HG03571 (cell line): ENCODE results near the gene DNAI1.
"Not testable (repeated sequence)": the region's sequence is repeated elsewhere in the genome, so short reads cannot be mapped to it uniquely, and the experiment has no call there.

Experiments used
- ATAC-seq: cut with Tn5 transposase; IDR thresholded peaks from one replicate; pipeline ENCODE4 v1.9.1; 2021; ENCODE audit not compliant: unreplicated experiment

The DNAI1 gene

GRCh38 chr9:34532041-34532440, 73.4 kb downstream of the DNAI1 start:
- not testable (repeated sequence) for ATAC-seq

GRCh38 chr9:34536685-34537084, 78.1 kb downstream of the DNAI1 start:
- ATAC-seq = no peak

DNA sequence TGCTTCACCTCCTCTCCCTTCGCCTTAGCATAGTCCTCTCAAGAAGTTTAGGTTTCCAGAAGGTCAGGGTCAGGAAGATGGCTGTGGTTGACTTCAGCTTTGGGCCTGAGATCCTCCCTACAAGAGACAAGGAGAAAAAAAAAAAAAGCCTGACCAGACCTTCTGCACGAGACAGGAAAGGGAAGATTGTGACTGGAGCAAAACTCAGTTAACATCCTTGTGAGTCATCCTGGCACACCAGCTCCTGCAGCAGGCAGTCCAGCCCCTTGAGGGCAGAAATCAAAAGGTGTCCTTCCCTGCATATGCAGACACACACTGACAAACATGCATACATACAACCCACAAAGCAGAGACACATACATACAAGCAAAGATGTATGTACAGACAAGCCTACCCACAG, 82.2 kb downstream of the DNAI1 start:
- ATAC-seq = no peak

- ATAC-seq = no peak
Observed at GRCh38 chr9:34541540-34541939, 82.9 kb downstream of the DNAI1 start.

DNA sequence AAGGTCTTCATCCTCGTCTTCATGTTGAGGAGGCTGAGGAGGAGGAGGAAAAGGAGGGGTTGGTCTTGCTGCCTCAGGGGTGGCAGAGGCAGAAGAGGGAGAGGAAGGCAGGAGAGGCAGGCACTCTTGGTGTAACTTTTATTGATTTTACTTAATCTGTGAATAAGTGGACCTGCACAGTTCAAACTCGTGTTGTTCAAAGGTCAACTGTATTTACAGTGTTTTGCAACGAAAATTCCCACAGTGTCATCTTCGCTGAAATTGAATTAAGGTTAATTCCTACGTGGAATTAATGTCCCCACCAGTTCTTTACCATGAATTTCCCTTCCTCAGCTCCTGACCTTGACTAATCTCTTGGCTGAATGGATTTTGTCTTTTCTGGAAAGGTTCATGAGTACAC, 85.4 kb downstream of the DNAI1 start:
- ATAC-seq = no peak

DNA sequence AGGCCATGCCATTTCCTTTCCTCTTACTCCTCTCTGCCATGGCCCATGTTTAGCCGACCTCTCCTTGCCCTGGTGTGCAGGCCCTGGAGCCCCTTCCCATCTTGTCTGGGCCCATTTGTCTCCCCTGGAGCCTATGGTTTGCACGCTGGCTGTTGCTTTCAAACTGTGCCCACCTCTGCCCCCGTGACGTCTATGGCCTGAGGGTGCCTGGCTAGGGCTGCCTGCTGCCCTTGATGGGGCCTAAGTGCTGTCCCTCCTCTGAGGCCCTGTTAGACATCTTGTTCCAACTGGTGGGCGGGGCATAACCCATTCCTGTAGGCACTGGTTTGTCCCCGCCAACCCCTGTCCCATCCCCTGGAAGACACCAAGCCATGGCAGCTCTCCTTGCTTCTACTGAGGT, 86.9 kb downstream of the DNAI1 start:
- no peak for ATAC-seq

GRCh38 chr9:34546102-34546833, 87.7 kb downstream of the DNAI1 start:
- no peak for ATAC-seq

- no peak for ATAC-seq
Observed at GRCh38 chr9:34546834-34547827, 88.5 kb downstream of the DNAI1 start.

DNA sequence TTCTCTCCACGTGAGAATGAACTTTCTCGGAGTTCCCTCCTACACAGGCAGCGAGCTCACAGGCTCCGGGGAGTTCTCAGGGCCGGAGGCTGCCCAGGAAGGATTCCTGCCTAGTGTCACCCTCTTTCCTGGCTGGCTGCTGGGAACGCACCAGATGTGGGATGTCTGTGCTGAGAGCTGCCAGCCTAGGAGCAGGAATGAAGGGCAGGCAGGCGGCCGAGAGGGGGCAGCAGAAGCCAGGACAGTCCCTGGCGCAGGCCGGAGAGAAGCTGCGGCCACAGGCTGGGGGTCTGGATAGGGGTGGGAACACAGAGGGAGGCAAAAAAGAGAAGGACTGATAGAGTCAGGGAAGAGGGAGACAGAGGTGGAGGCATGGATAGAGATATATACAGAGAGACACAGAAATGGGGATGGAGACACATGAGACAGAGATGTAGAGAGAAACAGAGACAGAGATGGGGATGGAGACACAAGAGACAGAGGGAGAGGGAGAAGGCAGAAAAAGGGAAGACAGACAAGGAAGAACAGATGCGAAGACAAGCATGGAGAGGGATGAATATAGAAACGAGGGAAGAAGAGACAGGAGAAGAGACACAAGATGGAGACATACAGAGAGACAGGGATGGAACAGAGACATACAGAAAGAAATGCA, 89.5 kb downstream of the DNAI1 start:
- no peak for ATAC-seq

- no peak for ATAC-seq
Observed at GRCh38 chr9:34549407-34549732, 90.8 kb downstream of the DNAI1 start.

GRCh38 chr9:34550016-34550680, 91.5 kb downstream of the DNAI1 start:
- ATAC-seq = no peak

- ATAC-seq = no peak
Observed at GRCh38 chr9:34550681-34551270, 92.2 kb downstream of the DNAI1 start.

DNA sequence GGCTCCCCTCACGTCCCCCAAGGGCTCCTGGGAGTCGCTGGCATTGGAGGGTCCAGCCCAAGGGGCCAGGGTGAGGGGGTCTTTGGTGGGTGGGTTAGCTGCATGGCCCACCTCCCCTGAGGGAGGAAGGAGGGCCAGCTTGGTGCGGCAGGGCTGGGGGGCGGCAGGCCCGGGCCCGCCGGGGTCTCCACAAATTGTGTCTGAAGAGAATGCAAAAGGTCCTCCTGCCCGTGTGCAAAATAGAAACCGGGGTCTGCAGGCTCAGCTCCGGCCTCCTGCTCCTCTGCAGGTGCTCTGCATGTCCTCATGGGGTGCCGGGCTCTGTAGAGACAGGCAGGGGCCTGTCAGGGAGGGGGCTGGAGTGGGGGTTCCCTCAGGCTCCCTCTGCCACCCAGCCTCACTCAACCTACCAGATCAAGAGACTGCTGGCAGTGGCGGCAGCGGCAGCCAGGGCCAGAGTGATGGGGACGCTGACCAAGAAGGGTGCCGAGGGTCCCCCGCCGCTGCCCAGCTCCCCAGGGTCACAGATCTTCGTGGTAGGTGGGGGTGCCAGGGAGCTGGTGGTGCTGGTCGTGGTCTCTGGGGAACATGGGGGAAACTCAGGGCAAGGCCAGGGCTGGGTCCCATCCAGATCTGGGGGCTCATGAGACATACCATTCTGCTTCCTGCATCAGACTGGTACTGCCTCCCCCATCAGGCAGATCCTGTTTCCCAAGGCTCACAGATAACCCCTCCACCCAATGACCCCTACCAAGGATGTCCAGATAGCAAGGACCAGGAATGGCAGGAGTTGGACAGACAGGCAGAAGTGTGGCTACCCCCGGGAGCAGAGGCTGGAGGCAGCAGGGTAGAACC, 93.4 kb downstream of the DNAI1 start:
- ATAC-seq = no peak

DNA sequence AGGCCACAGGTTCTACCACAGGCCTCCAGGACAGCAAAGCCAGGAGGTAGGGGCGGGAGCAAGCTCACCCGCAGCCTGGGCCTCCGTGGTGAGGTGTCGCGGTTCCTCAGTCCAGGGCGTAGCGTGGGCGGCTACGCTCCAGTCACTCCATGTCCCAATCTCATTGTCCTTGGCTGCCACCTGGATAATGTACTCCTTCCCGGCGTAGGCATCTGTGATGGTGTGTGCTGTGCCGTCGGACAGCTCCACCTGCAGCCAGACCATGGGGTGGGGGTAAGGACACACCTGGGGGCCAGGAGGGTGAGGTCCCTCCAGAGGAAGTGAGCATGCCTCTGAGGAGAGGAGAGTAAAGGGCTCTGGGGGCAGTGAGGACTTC, 94.0 kb downstream of the DNAI1 start:
- no peak for ATAC-seq

GRCh38 chr9:34552986-34553385, 94.4 kb downstream of the DNAI1 start:
- ATAC-seq = no peak

- no peak for ATAC-seq
Observed at GRCh38 chr9:34553511-34554021, 95.0 kb downstream of the DNAI1 start.

DNA sequence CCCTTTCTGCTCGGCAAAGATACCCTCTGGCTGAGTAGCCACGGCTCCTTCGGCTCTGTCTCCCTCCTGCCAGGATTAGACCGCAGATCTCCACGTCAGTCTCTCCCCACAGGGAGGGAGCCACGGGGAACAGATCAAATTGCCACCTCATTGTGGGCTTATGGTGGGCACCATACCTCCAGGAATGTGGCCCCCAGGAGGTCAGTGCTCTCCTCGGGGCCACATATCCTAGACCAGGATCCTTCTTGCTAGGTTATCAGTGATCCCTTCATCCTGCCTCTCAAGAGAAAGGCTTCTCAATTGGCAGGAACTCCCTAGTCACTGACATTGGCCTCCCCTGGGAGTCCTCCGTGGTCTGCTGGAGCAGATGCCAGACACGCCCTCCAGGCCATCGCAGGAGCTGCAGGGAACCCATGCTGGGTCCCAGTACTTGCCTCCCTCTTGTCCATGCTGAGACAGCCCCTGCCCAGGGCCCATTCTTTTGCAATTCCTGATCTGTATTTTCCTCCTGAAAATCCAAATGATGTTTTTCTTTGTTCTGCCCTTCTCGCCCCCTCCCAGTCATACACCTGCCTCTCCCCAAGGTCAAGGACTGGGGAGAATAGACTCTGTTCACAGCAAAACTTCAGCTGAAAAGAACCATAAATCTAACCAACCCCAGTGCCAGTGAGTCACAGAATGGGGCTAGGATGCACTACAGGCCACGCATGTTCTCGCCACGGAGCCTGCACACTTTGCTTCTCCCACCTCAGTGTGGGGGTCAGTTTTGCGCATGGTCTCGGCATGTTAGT, 95.8 kb downstream of the DNAI1 start:
- no peak for ATAC-seq

- no peak for ATAC-seq
Observed at GRCh38 chr9:34555002-34555348, 96.4 kb downstream of the DNAI1 start.

DNA sequence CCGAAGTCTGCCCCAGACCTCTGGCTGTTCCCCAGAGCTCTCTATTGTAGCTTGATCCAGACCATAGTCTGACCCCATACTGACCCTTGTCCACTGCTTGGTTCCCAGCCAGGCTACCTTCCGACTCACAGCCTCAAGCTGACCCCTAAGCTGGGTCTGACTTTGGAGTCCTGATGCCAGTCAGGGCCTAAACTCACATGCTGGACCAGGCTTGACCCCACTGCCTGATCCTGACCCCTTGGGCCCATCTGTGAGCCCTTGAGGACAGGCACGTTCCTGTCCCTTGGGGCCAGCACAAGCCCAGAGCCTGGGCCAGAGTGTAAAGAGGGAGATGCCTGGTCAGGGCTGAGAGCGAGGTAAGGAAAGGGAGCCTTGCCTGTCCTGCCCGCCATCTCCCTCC, 96.9 kb downstream of the DNAI1 start:
- ATAC-seq = no peak
